ENCODE measurements around the gene ACOX3.
"Not testable (repeated sequence)": the region's sequence is repeated elsewhere in the genome, so short reads cannot be mapped to it uniquely, and the experiment has no call there.

ACOX3 gene

GRCh38 chr4:8437281-8437680 is 3.2 kb downstream of the ACOX3 start:
- no peaks in the 10 kb centered on the region for H3K36me3 ChIP-seq (ENCODE audit: insufficient read depth, low read length)
- H3K4me3 ChIP-seq (ENCODE audit: low read length): peak overlapping the region; percentile 4
- no peak overlapping the region for H2AFZ ChIP-seq (ENCODE audit: low read depth, low read length)
- peaks cover 29% of the 10 kb centered on the region for H3K4me1 ChIP-seq (ENCODE audit: insufficient read depth, low read length)
- H3K27me3 ChIP-seq (ENCODE audit: insufficient read depth, low read length): no peaks in the 10 kb centered on the region
- no peaks in the 10 kb centered on the region for H3K9me3 ChIP-seq (ENCODE audit: low read length)

- Histone ChIP-seq H2AFZ (ENCODE audit: low read depth, low read length) (no peak overlapping the region), H3K36me3 (ENCODE audit: insufficient read depth, low read length) (no peaks in the 10 kb centered on the region), H3K4me3 (ENCODE audit: low read length) (no peak overlapping the region), H3K4me1 (ENCODE audit: insufficient read depth, low read length) (peaks cover 18% of the 10 kb centered on the region), H3K9me3 (ENCODE audit: low read length) (no peaks in the 10 kb centered on the region), H3K27me3 (ENCODE audit: insufficient read depth, low read length) (no peaks in the 10 kb centered on the region)
These were observed 4.8 kb downstream of the ACOX3 start for GRCh38 chr4:8435656-8436121.

GRCh38 chr4:8434251-8435073 is 6.1 kb downstream of the ACOX3 start:
- no peaks in the 10 kb centered on the region for H3K27me3 ChIP-seq (ENCODE audit: insufficient read depth, low read length)
- no peaks in the 10 kb centered on the region for H3K9me3 ChIP-seq (ENCODE audit: low read length)
- peaks cover 11% of the 10 kb centered on the region for H3K4me1 ChIP-seq (ENCODE audit: insufficient read depth, low read length)
- no peak overlapping the region for H2AFZ ChIP-seq (ENCODE audit: low read depth, low read length)
- H3K4me3 ChIP-seq (ENCODE audit: low read length): no peak overlapping the region
- H3K36me3 ChIP-seq (ENCODE audit: insufficient read depth, low read length): no peaks in the 10 kb centered on the region

GRCh38 chr4:8433136-8433535 is 7.4 kb downstream of the ACOX3 start:
- Histone ChIP-seq H3K4me1 (ENCODE audit: insufficient read depth, low read length) (peaks cover 7% of the 10 kb centered on the region), H3K36me3 (ENCODE audit: insufficient read depth, low read length) (no peaks in the 10 kb centered on the region), H3K4me3 (ENCODE audit: low read length) (no peak overlapping the region), H3K9me3 (ENCODE audit: low read length) (no peaks in the 10 kb centered on the region), H2AFZ (ENCODE audit: low read depth, low read length) (no peak overlapping the region), H3K27me3 (ENCODE audit: insufficient read depth, low read length) (no peaks in the 10 kb centered on the region)

GRCh38 chr4:8431553-8431952 is 9.0 kb downstream of the ACOX3 start:
- H3K36me3 ChIP-seq (ENCODE audit: insufficient read depth, low read length): no peaks in the 10 kb centered on the region
- H3K27me3 ChIP-seq (ENCODE audit: insufficient read depth, low read length): no peaks in the 10 kb centered on the region
- H2AFZ ChIP-seq (ENCODE audit: low read depth, low read length): no peak overlapping the region
- no peak overlapping the region for H3K4me3 ChIP-seq (ENCODE audit: low read length)
- H3K4me1 ChIP-seq (ENCODE audit: insufficient read depth, low read length): peaks cover 3% of the 10 kb centered on the region
- H3K9me3 ChIP-seq (ENCODE audit: low read length): no peaks in the 10 kb centered on the region

- Histone ChIP-seq H3K9me3 (ENCODE audit: low read length) (no peaks in the 10 kb centered on the region), H3K27me3 (ENCODE audit: insufficient read depth, low read length) (no peaks in the 10 kb centered on the region), H3K4me3 (ENCODE audit: low read length) (peak overlapping the region; percentile 93), H3K4me1 (ENCODE audit: insufficient read depth, low read length) (peaks cover 3% of the 10 kb centered on the region), H3K36me3 (ENCODE audit: insufficient read depth, low read length) (no peaks in the 10 kb centered on the region), H2AFZ (ENCODE audit: low read depth, low read length) (peak overlapping the region; percentile 13)
These were observed 12.0 kb downstream of the ACOX3 start for GRCh38 chr4:8428288-8429097.

GRCh38 chr4:8427761-8428287 is 12.7 kb downstream of the ACOX3 start:
- no peaks in the 10 kb centered on the region for H3K36me3 ChIP-seq (ENCODE audit: insufficient read depth, low read length)
- peaks cover 3% of the 10 kb centered on the region for H3K4me1 ChIP-seq (ENCODE audit: insufficient read depth, low read length)
- H3K4me3 ChIP-seq (ENCODE audit: low read length): peak overlapping the region; percentile 93
- no peaks in the 10 kb centered on the region for H3K9me3 ChIP-seq (ENCODE audit: low read length)
- peak overlapping the region; percentile 13 for H2AFZ ChIP-seq (ENCODE audit: low read depth, low read length)
- no peaks in the 10 kb centered on the region for H3K27me3 ChIP-seq (ENCODE audit: insufficient read depth, low read length)

GRCh38 chr4:8427262-8427661 is 13.3 kb downstream of the ACOX3 start:
- H3K36me3 ChIP-seq (ENCODE audit: insufficient read depth, low read length): no peaks in the 10 kb centered on the region
- H2AFZ ChIP-seq (ENCODE audit: low read depth, low read length): no peak overlapping the region
- H3K9me3 ChIP-seq (ENCODE audit: low read length): no peaks in the 10 kb centered on the region
- peak overlapping the region; percentile 93 for H3K4me3 ChIP-seq (ENCODE audit: low read length)
- peaks cover 3% of the 10 kb centered on the region for H3K4me1 ChIP-seq (ENCODE audit: insufficient read depth, low read length)
- no peaks in the 10 kb centered on the region for H3K27me3 ChIP-seq (ENCODE audit: insufficient read depth, low read length)

- Histone ChIP-seq H3K4me1 (ENCODE audit: insufficient read depth, low read length) (peaks cover 3% of the 10 kb centered on the region), H3K36me3 (ENCODE audit: insufficient read depth, low read length) (no peaks in the 10 kb centered on the region), H3K27me3 (ENCODE audit: insufficient read depth, low read length) (no peaks in the 10 kb centered on the region), H3K9me3 (ENCODE audit: low read length) (no peaks in the 10 kb centered on the region), H2AFZ (ENCODE audit: low read depth, low read length) (no peak overlapping the region), H3K4me3 (ENCODE audit: low read length) (no peak overlapping the region)
These were observed 17.7 kb downstream of the ACOX3 start for GRCh38 chr4:8422786-8423185.

- Histone ChIP-seq H2AFZ (ENCODE audit: low read depth, low read length) (no peak overlapping the region), H3K4me1 (ENCODE audit: insufficient read depth, low read length) (no peaks in the 10 kb centered on the region), H3K27me3 (ENCODE audit: insufficient read depth, low read length) (no peaks in the 10 kb centered on the region), H3K4me3 (ENCODE audit: low read length) (no peak overlapping the region), H3K9me3 (ENCODE audit: low read length) (no peaks in the 10 kb centered on the region), H3K36me3 (ENCODE audit: insufficient read depth, low read length) (no peaks in the 10 kb centered on the region)
These were observed 18.2 kb downstream of the ACOX3 start for GRCh38 chr4:8422327-8422726.

- H3K9me3 ChIP-seq (ENCODE audit: low read length): not testable (repeated sequence)
These were observed 20.4 kb downstream of the ACOX3 start for GRCh38 chr4:8420151-8420550.

GRCh38 chr4:8419222-8420041 is 21.1 kb downstream of the ACOX3 start:
- H2AFZ ChIP-seq (ENCODE audit: low read depth, low read length): no peak overlapping the region
- H3K36me3 ChIP-seq (ENCODE audit: insufficient read depth, low read length): peaks cover 3% of the 10 kb centered on the region
- no peaks in the 10 kb centered on the region for H3K27me3 ChIP-seq (ENCODE audit: insufficient read depth, low read length)
- no peaks in the 10 kb centered on the region for H3K9me3 ChIP-seq (ENCODE audit: low read length)
- no peak overlapping the region for H3K4me3 ChIP-seq (ENCODE audit: low read length)
- no peaks in the 10 kb centered on the region for H3K4me1 ChIP-seq (ENCODE audit: insufficient read depth, low read length)

More at GRCh38 chr4:8420151-8420550, 20.4 kb downstream of the ACOX3 start:
- not testable (repeated sequence) for H3K4me1 ChIP-seq (ENCODE audit: insufficient read depth, low read length); H3K4me3 ChIP-seq (ENCODE audit: low read length); H3K36me3 ChIP-seq (ENCODE audit: insufficient read depth, low read length); H2AFZ ChIP-seq (ENCODE audit: low read depth, low read length); H3K27me3 ChIP-seq (ENCODE audit: insufficient read depth, low read length)
